ENCODE measurements around the gene LTBP1. TPM values are rescaled to one million over a fixed set of nuclear protein-coding genes. Genes with fewer than 3 reads are reported as not detected.

LTBP1 gene
- total and polyA plus RNA-seq, 9 donors = 13.5 to 117 (median 41.8) TPM

DNA sequence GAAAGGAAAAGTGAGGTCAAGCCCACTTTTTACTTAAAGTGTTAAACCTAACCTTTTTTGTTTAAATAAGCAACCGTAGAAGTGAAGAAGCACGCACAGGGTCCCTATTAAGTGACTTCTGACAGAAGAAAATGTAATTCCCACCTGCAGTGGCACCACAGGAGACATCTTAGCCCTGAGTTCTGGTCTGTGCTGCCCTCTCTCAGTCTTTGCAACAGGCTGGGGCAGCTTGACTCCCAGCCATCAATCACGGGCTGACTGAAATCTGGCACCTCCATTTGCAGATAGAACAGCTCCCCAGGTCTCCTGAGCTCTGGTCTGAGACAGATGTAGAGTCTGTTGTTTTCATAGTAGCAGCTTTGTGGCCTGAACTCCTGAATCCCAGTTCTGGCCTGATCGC, 170.0 kb downstream of the LTBP1 start:
- intact Hi-C loops (cut with DNase I) = no loop called here
- Histone ChIP-seq H3K4me3 (no peak overlapping the region), H3K36me3 (no peaks in the 10 kb centered on the region), H3K9me3 (no peaks in the 10 kb centered on the region), H3K27me3 (no peaks in the 10 kb centered on the region), H3K4me1 (ENCODE audit: insufficient read depth) (no peaks in the 10 kb centered on the region), H3K27ac (no peak overlapping the region)
- DNase-seq = no peak
- 93 to 95% (median 95%) methylated on average over 4 of the region's 4 CpGs for WGBS, 3 donors
- TF ChIP-seq EP300 (IDR thresholded peaks at IDR 0.05) (no peak), POLR2A (IDR thresholded peaks at IDR 0.05) (no peak)
- TF ChIP-seq, protein P1, sequence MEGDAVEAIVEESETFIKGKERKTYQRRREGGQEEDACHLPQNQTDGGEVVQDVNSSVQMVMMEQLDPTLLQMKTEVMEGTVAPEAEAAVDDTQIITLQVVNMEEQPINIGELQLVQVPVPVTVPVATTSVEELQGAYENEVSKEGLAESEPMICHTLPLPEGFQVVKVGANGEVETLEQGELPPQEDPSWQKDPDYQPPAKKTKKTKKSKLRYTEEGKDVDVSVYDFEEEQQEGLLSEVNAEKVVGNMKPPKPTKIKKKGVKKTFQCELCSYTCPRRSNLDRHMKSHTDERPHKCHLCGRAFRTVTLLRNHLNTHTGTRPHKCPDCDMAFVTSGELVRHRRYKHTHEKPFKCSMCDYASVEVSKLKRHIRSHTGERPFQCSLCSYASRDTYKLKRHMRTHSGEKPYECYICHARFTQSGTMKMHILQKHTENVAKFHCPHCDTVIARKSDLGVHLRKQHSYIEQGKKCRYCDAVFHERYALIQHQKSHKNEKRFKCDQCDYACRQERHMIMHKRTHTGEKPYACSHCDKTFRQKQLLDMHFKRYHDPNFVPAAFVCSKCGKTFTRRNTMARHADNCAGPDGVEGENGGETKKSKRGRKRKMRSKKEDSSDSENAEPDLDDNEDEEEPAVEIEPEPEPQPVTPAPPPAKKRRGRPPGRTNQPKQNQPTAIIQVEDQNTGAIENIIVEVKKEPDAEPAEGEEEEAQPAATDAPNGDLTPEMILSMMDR (IDR thresholded peaks at IDR 0.05) = no peak

DNA sequence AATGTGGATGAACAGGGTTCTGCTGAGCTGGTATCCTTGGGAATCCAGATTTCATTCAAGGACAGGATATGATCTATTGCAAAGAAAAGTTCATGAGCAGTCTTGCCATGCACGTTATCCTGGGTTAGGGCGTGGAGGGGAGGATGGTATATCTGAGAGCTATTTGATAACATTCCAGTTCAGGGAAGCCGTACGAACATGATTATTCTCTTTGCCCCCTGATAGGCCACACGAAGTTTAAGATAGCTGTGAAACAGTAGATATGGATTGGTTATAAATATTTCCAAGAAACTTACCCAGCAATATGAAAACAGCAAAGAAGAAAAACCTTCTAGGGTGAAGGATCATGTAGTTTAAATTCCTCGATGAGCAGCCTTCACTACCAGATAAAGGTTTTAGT, 171.9 kb downstream of the LTBP1 start:
- intact Hi-C loops (cut with DNase I) = no loop called here
- no peak overlapping the region for H3K27ac ChIP-seq
- no peaks in the 10 kb centered on the region for H3K36me3 ChIP-seq
- no peak for DNase-seq
- WGBS, 3 donors = 36 to 80% (median 56%) methylated on average over 6 of the region's 6 CpGs
- H3K4me3 ChIP-seq = no peak overlapping the region
- no peaks in the 10 kb centered on the region for H3K9me3 ChIP-seq
- TF ChIP-seq, protein P1 (IDR thresholded peaks at IDR 0.05) = no peak
- TF ChIP-seq POLR2A (IDR thresholded peaks at IDR 0.05) (no peak), EP300 (IDR thresholded peaks at IDR 0.05) (no peak)
- H3K27me3 ChIP-seq = no peaks in the 10 kb centered on the region
- H3K4me1 ChIP-seq (ENCODE audit: insufficient read depth) = peaks cover 1% of the 10 kb centered on the region

DNA sequence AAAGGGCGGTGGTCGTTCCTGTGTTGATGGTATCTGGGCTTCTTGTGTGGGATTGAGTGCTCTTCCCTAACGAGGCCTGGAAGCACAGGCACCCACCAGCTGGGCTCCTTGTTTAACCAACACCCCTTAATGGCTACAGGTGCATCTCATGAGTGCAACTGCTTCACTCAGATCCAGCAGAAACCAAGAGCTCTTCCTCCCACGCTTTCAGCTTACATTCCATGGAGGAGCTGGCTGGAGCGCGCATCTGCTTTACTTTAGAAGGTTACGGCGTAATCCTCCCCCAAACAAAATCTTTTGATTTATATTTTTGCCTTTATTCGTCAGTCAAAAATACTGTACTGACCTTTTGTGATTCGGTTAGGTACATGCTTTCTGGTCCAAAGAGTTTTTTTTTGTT, 174.7 kb downstream of the LTBP1 start:
- Histone ChIP-seq H3K9me3 (no peaks in the 10 kb centered on the region), H3K36me3 (no peaks in the 10 kb centered on the region), H3K27me3 (no peaks in the 10 kb centered on the region), H3K27ac (no peak overlapping the region), H3K4me1 (ENCODE audit: insufficient read depth) (peaks cover 1% of the 10 kb centered on the region), H3K4me3 (no peak overlapping the region)
- peak in 2 of 5 donors; percentile 45 to 47 for DNase-seq
- no peak for TF ChIP-seq POLR2A (IDR thresholded peaks at IDR 0.05)
- TF ChIP-seq, protein P1 (IDR thresholded peaks at IDR 0.05) = no peak
- no peak for TF ChIP-seq EP300 (IDR thresholded peaks at IDR 0.05)
- intact Hi-C loops (cut with DNase I) = no loop called here
- 10 to 36% (median 23%) methylated on average over 10 of the region's 10 CpGs for WGBS, 3 donors

DNA sequence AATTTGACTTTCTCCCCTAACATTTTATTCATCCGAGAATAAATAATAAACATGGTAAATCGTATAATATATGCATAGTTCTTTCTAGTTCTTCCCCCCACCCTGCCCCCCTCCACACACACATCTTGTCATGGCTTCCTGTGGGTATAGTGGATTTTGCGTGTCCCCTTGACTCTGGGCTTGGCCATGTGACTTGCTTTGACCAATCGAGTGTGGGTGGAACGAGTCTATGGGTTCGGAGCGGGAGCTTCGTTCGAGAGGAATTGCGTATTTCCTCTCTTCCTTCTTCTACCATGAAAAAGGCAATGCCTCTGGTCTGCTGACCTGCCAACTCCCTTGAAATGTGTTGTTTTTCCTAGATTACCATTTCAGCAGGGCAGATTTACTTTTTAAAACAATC, 175.2 kb downstream of the LTBP1 start:
- Histone ChIP-seq H3K4me1 (ENCODE audit: insufficient read depth) (peaks cover 1% of the 10 kb centered on the region), H3K4me3 (no peak overlapping the region), H3K9me3 (no peaks in the 10 kb centered on the region), H3K27ac (no peak overlapping the region), H3K27me3 (no peaks in the 10 kb centered on the region), H3K36me3 (no peaks in the 10 kb centered on the region)
- DNase-seq = no peak
- intact Hi-C loops (cut with DNase I) = no loop called here
- TF ChIP-seq POLR2A (IDR thresholded peaks at IDR 0.05) (no peak), EP300 (IDR thresholded peaks at IDR 0.05) (no peak)
- TF ChIP-seq, protein P1 (IDR thresholded peaks at IDR 0.05) = no peak
- WGBS, 3 donors = 77 to 81% (median 81%) methylated on average over 10 of the region's 10 CpGs

Data from ovary (tissue), 9 donors.